Erythroblast (primary cell): ENCODE data around the gene CCDC47.

ENCODE experiments used
- DNase-seq, 2 experiments: peaks; one replicate each; lab custom pipeline; 2025; lab: John Stamatoyannopoulos, UW
- GATA1 ChIP-seq: IDR thresholded peaks from 2 replicates; pipeline ENCODE4 v1.6.1; 2011; ENCODE audit warnings: low read depth, mild to moderate bottlenecking, control low read depth, low read length, moderate library complexity
- POLR2A ChIP-seq: IDR thresholded peaks from 2 replicates; pipeline ENCODE4 v1.6.1; 2011; ENCODE audit warnings: mild to moderate bottlenecking, low read length

The CCDC47 gene

DNA sequence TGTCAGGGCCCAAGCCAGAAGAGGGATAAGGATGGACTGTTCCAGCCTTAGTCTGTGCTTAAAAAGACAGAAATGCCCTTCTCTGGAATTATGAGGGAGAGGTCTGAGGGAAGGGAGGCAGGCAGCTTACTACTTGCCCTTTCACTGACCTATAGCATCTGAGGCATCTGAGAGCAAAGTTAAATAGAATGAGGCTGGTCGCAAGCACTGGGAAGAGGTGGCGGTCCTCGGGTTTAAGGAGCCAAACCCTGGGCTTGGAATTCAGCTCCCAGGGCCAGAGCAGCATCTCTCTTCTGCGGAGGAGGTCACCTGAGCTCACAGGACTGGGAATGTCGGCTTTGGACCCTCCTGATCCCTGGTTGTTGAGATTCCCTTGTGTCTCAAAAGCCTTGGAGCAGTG is 70.4 kb downstream of the CCDC47 start:
- DNase-seq = no peak
- TF ChIP-seq GATA1 (no peak), POLR2A (no peak)

DNA sequence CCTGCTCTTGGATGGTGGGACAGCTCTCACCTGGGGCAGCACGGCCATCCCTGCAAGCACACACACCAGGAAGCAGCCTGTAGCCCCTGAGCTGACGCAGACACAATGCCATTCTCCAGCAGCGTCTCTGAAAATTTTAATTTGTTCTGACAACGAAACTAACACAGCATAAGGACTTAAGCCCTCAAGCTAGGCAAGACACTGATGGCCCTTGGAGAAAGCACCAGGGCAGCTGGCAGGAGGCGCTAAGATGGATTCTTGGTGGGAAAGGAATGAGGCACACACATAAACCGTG is 70.7 kb downstream of the CCDC47 start:
- TF ChIP-seq GATA1 (no peak), POLR2A (no peak)
- no peak for DNase-seq

DNA sequence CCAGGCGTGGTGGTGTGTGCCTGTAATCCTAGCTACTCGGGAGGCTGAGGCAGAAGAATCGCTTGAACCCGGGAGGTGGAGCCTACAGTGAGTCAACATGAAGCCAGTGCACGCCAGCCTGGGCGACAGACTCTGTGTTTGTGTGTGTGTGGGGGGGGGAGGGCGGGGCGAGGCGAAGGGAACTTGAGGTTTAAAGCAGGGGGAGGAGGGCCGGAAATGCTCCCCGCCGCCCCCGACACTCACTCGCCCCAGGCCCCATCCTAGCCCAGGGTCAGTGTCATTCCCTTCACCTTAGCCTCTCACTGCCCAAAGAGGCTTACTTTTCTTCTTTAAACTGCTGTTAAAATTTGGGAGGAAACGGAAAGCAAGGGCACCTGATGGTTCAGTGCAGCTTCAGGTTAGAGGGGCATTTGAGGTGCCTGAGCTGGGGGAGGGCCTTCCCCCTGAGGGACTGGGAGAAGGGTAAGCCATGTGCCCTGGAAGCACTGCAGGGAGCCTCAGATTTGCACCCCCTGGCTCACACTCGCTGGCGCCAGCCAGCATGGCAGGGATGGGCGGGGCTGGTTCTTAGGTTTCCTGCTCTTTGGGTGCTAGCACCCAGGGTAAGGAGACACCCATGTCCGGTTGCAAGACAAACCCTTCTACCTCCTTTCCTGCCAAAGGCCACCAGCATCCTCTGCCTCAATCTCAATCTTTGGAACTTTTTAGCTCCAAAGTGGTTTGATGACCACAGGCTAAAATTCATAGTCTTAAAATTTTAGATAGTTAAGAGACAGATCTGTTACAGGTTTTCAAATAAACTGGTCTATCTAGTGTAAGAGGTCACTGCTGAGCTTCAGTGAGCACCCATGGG is 71.3 kb downstream of the CCDC47 start:
- peak in 1 of 2 experiments; percentile 15 for DNase-seq
- TF ChIP-seq GATA1 = no peak
- no peak for TF ChIP-seq POLR2A

DNA sequence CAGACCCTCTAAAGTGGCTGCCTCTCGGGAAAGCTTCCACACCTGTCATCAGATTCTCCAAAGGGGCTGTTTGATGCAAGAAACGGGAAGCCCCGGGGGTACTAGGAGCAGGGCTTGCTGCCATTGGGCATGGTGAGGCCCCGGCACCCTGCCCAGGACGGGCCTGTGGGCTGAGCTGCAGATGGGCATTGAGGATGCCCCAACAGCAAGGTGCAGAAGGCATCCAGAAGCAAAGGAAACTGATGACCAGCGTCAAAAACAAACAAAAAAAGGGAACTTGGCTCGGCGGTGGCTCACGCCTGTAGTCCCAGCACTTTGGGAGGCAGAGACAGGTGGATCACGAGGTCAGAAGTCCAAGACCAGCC is 72.0 kb downstream of the CCDC47 start:
- DNase-seq = no peak
- TF ChIP-seq GATA1 (no peak), POLR2A (no peak)

DNA sequence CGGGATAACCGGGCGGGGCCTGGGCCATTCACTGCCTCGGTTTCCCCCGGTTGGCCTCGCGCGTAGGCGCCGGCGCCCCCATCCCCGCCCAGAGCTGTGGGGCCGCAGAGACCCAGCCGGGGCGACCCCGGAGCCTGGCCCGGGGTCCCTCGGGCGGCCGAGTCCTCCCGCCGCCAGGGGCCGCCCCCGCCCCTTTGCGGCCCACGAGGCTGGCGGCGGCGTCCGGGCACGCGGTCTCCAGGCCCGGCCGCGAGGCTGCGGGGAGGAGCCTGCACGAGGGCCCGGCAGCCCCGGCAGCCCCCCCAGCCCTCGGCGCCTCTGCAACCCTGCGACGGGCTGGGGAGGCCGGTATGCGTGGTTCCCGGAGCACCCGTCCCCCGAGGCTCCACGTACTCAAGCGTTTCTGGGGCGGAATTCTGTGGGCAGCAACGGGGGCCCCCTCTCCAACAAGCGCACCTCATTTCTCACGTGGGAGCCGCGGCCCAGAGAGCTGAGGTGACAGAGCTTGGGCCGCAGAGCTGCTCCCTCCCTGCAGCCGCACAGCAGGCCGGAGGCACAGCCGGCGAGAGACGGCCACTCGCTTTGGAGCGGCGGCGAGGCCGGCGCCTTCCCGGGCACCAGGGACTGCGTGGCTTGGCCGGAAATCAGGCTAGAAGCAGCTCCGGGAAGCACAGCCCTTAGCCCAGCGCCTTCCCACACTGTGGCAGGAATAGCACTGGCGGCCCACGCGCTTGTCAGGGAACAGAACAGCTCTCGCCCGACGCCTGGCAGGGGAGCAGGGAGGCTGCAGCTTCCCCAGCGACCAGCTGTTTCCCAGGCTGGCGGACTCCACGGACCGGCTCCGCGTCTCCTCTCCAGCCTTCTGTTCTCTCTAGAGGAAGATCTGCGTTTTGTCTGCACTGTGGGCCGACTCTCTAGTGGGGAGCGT is 72.6 kb downstream of the CCDC47 start:
- no peak for TF ChIP-seq GATA1
- TF ChIP-seq POLR2A = no peak
- peak; percentile 42 to 48 for DNase-seq

DNA sequence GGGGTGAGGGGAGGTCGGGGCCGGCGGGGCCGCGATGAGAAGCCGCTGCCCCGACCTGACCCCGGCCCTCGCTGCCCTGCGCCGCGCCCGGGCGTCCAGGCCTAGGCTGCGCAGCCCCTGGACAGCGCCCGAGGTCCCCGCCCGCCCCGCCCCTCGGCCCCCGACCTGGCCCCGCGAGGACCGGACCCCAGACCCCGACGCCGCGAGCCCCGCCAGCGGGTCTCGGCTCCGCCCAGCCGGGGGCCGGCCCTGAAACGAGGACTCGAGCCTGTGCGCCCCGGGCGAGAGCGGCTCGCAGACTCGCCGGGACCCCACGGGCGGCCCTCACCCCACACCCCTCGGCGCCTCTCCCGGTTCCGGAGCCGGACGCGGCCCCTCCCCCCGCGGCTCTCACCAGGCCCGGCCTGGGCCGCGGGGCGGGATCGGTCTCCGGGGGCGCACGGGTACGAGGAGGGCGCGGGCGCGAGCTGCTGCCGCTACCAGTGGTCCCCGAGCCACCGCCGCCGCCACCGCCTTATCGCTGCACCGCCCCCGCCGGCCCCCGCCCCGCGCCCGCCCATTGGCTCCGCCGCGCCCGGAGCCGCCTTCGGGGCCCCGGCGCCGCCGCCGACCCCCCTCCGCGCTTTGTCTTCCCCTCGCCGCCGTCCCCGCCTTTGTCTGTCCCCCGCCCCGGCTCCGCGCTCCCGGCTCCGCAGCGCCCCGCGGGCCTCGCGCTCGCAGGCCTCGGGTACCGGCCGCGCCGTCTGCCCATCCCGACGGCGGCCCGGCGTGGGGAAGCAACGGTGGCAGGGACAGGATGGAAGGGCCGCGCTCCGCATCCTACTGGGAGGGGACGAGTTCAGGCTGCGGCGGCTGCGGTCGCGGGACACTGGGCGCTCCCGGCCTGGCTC is 73.5 kb downstream of the CCDC47 start, which contains the start of gene LIMD2:
Gene LIMD2 (minus strand): TSS at position 488 of the 890 bp plus-strand sequence. CDS start 827 bp downstream, outside the sequence.
- no peak for TF ChIP-seq GATA1
- TF ChIP-seq POLR2A = no peak
- peak; percentile 61 to 68 for DNase-seq

DNA sequence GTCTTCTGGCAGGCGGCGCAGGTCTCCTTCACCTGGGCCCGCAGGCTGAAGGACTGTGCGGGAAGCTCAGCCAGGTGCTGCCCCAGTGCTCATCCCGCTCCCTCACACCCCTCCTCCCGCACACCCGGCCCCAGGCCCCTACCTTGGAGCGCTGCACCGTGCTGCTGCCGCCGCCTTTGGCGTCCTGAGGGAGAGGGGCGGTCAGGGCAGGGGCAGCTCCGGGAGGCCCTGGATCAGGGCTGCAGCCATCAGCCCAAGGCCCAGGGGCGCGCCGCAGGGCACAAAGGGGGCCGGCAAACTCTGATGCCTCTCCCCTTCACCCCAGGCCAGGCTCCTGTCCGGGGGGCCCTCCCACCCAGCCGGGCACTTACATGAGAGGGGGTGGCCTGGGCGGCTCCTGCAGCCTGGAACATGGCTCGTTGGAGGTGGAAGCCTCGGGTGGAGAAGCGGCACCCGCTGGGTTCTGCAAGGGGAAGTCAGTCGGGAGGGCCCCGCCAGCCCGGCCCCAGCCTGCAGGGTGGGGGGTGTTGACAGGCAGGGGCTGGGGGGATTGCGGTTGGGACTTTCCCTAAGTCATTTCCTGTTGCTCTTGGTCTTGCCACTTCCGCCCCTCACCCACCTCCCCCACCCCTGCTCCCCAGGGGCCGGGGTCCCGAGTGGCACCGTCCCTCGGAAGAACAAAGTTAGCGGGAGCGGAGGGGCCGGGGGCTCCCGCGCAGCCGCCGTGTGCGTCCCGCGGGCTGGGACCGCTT is 74.3 kb downstream of the CCDC47 start:
- TF ChIP-seq POLR2A = no peak
- no peak for TF ChIP-seq GATA1
- DNase-seq = peak in 1 of 2 experiments; percentile 35

DNA sequence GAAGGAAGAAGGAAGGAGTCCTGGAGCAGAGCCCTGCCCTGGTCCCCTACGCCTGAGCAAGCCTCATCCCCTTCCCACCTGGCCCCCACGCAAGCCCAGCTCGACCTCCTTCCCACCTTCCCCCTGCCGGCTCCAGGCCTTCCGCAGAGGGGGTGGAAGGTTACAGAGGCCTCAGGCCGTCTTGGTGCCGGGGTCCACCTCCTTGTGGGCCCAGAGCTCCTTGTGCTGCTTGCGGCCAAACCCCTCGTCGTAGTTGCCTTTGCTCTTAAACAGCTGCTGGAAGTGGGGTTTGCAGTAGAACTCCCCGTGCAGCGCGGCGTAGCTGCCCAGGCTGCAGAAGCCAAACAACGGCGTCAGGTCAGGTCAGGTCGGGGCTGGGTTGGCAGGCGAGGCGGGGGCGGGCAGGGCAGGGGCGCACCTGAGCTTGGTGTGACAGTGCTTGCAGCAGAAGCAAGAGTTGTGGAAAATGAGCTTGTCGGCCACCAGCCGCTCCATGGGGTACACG is 75.0 kb downstream of the CCDC47 start:
- no peak for TF ChIP-seq POLR2A
- no peak for TF ChIP-seq GATA1
- peak in 1 of 2 experiments; percentile 31 for DNase-seq

DNA sequence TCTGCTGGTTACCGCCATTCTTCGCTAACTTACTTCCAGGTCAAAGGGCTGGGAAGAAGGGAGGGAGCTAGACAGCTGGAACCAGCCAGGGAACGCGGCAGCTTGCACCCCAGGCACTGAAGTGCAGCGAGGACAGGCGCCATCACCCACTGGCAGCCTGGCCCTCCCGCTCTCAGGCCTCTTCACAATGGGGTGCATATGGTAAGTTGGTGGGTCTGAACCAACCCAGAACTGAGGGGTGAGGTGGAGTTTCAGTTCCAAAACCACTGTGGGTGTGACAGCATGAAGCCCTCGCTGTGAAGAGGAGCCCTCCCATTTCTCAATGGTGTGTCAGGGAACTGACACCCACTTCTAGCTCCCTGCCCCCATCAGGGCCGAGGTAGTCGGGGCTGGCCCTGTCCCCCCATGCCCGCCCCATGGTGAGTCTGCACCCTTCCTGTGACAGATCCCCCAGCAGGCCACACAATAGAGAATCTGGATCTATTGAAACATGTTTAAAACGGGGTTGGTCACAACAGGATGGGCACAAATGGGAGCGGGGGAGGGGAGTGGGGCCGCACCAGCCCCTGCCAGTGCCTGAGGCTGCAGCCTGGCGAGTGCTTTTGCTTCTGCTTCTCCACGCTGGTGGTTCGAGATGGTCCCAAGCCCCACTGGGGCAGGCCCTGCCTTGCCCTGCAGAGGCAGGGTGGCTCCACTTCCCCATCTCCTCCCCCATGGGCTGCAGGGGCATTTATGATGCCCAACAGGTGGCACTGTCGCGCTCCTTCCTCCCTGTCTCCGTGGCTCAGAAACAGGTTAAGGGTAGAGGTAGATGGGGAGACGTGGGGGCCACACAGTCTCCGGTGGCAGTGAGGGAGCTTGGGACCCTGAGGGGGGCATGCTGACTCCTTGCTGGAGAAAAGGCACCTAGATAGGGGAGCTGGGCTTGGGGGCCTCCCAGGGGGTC is 75.8 kb downstream of the CCDC47 start:
- TF ChIP-seq POLR2A = no peak
- no peak for TF ChIP-seq GATA1
- DNase-seq = peak; percentile 67 to 80

DNA sequence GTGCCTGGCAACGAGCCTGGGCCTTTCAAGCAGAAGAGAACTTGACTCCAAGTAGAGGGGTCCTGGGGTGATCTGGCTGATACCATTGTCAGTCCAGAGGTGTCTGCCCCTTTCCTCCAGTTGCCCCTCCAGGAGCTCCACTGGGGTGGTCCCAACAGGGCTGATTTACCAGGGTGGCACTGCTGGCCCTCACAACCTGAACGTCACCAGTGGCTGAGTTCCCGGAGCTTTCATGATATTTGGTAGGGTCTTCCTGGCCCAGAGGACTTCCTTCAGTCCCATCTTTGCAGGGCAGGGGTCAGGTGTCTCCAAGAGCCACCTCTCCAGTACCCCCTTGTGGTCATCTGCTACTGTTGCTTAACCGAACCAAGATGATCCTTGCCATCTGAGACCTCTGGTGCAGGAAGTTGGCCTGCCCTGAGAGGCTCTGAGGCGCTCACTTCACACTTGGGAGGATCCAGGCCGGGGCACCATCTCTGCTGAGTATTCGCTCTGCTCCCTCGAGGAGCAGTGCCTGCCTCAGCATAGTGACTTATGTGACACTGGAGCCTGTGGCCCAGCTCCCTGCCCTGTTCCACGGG is 76.9 kb downstream of the CCDC47 start:
- TF ChIP-seq POLR2A (no peak), GATA1 (no peak)
- peak; percentile 40 to 46 for DNase-seq

DNA sequence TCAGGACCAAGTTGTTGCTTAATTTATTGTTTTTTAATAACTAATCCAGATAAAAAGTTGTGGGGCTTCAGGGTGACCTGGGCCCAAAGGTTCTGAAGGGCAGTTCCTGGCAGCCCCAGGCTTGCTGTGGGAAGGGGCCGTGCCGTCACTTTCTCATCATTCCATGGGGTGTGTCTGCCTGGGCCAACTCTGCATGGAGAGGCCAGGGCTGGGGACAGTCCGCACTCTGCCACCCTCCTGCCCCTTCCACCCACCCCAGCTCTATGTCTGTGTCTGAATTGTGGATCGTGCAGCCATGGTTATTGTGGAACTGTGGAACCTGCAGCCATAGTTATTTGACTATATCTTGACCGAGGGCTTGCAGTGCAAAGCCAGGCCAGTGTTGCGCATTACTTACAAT is 77.5 kb downstream of the CCDC47 start:
- TF ChIP-seq POLR2A (no peak), GATA1 (no peak)
- no peak for DNase-seq
